Measurements from ENCODE around the gene KIF25. TPM values are rescaled to one million over a fixed set of nuclear protein-coding genes. Genes with fewer than 3 reads are reported as not detected.

KIF25 gene
- not detected for total RNA-seq (ENCODE audit: unreplicated experiment)
- long read RNA-seq: 0 reads

- peak within 1 kb of the TSS; percentile 25 for H3K4me3 Mint-ChIP-seq (ENCODE audit: unreplicated experiment)
- H3K27ac Mint-ChIP-seq (ENCODE audit: unreplicated experiment): no peak within 1 kb of the TSS
- H3K36me3 Mint-ChIP-seq (ENCODE audit: low read depth, unreplicated experiment): no peaks in the 10 kb centered on the region
These were observed at the start of gene KIF25 for GRCh38 chr6:167997642-167998041. KIF25 (plus strand) TSS chr6:167997671; CDS start chr6:168029586, 31,915 bp downstream.

GRCh38 chr6:167947716-167948115 is 49.8 kb upstream of the KIF25 start:
- H3K9me3 Mint-ChIP-seq (ENCODE audit: unreplicated experiment): no peaks in the 10 kb centered on the region
- no peak for TF ChIP-seq CTCF (IDR thresholded peaks at IDR 0.05; ENCODE audit: unreplicated experiment)
- no peak overlapping the region for H3K27ac Mint-ChIP-seq (ENCODE audit: unreplicated experiment)
- DNase-seq (ENCODE audit: low spot score): no peak
- H3K36me3 Mint-ChIP-seq (ENCODE audit: low read depth, unreplicated experiment): peaks cover 52% of the 10 kb centered on the region
- peaks cover 3% of the 10 kb centered on the region for H3K27me3 Mint-ChIP-seq (ENCODE audit: unreplicated experiment)
- no peak overlapping the region for H3K4me3 Mint-ChIP-seq (ENCODE audit: unreplicated experiment)
- peaks cover 12% of the 10 kb centered on the region for H3K4me1 Mint-ChIP-seq (ENCODE audit: unreplicated experiment)

More at GRCh38 chr6:167997642-167998041, at the start of gene KIF25:
- Mint-ChIP-seq H3K27me3 (ENCODE audit: unreplicated experiment) (peaks cover 10% of the 10 kb centered on the region), H3K9me3 (ENCODE audit: unreplicated experiment) (no peaks in the 10 kb centered on the region), H3K4me1 (ENCODE audit: unreplicated experiment) (no peaks in the 10 kb centered on the region)
- no peak for DNase-seq (ENCODE audit: low spot score)
- TF ChIP-seq CTCF (IDR thresholded peaks at IDR 0.05; ENCODE audit: unreplicated experiment): no peak

GRCh38 chr6:167948716-167949115 is 48.8 kb upstream of the KIF25 start:
- Mint-ChIP-seq H3K4me3 (ENCODE audit: unreplicated experiment) (peak overlapping the region; percentile 5), H3K36me3 (ENCODE audit: low read depth, unreplicated experiment) (peaks cover 45% of the 10 kb centered on the region), H3K27me3 (ENCODE audit: unreplicated experiment) (peaks cover 3% of the 10 kb centered on the region), H3K9me3 (ENCODE audit: unreplicated experiment) (no peaks in the 10 kb centered on the region), H3K4me1 (ENCODE audit: unreplicated experiment) (peaks cover 12% of the 10 kb centered on the region), H3K27ac (ENCODE audit: unreplicated experiment) (no peak overlapping the region)
- no peak for TF ChIP-seq CTCF (IDR thresholded peaks at IDR 0.05; ENCODE audit: unreplicated experiment)
- no peak for DNase-seq (ENCODE audit: low spot score)

GRCh38 chr6:167949121-167949684 is 48.3 kb upstream of the KIF25 start:
- Mint-ChIP-seq H3K27ac (ENCODE audit: unreplicated experiment) (no peak overlapping the region), H3K4me1 (ENCODE audit: unreplicated experiment) (peaks cover 12% of the 10 kb centered on the region), H3K36me3 (ENCODE audit: low read depth, unreplicated experiment) (peaks cover 45% of the 10 kb centered on the region), H3K9me3 (ENCODE audit: unreplicated experiment) (no peaks in the 10 kb centered on the region), H3K4me3 (ENCODE audit: unreplicated experiment) (peak overlapping the region; percentile 5), H3K27me3 (ENCODE audit: unreplicated experiment) (peaks cover 3% of the 10 kb centered on the region)
- no peak for DNase-seq (ENCODE audit: low spot score)
- no peak for TF ChIP-seq CTCF (IDR thresholded peaks at IDR 0.05; ENCODE audit: unreplicated experiment)

GRCh38 chr6:167951781-167952511 is 45.5 kb upstream of the KIF25 start:
- Mint-ChIP-seq H3K4me3 (ENCODE audit: unreplicated experiment) (peak overlapping the region; percentile 32), H3K36me3 (ENCODE audit: low read depth, unreplicated experiment) (peaks cover 50% of the 10 kb centered on the region), H3K27ac (ENCODE audit: unreplicated experiment) (no peak overlapping the region), H3K4me1 (ENCODE audit: unreplicated experiment) (peaks cover 12% of the 10 kb centered on the region), H3K9me3 (ENCODE audit: unreplicated experiment) (no peaks in the 10 kb centered on the region), H3K27me3 (ENCODE audit: unreplicated experiment) (peaks cover 3% of the 10 kb centered on the region)
- DNase-seq (ENCODE audit: low spot score): no peak
- TF ChIP-seq CTCF (IDR thresholded peaks at IDR 0.05; ENCODE audit: unreplicated experiment): no peak

All from endothelial cell (in vitro differentiated cells).